Mesodermal cell (in vitro differentiated cells): ENCODE data around the gene ADAMTS8.

ENCODE experiments used
- H3K27ac ChIP-seq: 2 replicates; pipeline ENCODE4 v1.7.0; 2013; ENCODE audit warnings: mild to moderate bottlenecking, low read depth, low read length, moderate library complexity; ENCODE audit not compliant: severe bottlenecking
- H3K36me3 ChIP-seq: 2 replicates; pipeline ENCODE4 v1.7.1; 2013; ENCODE audit warnings: mild to moderate bottlenecking, low read length, moderate library complexity; ENCODE audit not compliant: control insufficient read depth, insufficient read depth
- H3K4me1 ChIP-seq: one replicate; pipeline ENCODE4 v1.7.1; 2013; ENCODE audit warnings: mild to moderate bottlenecking, low read length; ENCODE audit not compliant: insufficient read depth, control insufficient read depth, poor library complexity, severe bottlenecking
- H3K4me3 ChIP-seq: 2 replicates; pipeline ENCODE4 v1.7.0; 2013; ENCODE audit warnings: low read length, control low read depth, mild to moderate bottlenecking; ENCODE audit not compliant: insufficient read depth, poor library complexity, severe bottlenecking; ENCODE audit errors: extremely low read depth
- H3K9me3 ChIP-seq: 2 replicates; pipeline ENCODE4 v1.7.1; 2013; ENCODE audit warnings: mild to moderate bottlenecking, low read length, moderate library complexity; ENCODE audit not compliant: control insufficient read depth
- WGBS, 2 experiments: methylation state at CpG; one replicate each; pipeline ENCODE4 v1.1.5; 2013; ENCODE audit warnings: missing lambda C conversion rate in 2 of 2; ENCODE audit not compliant: insufficient coverage in 2 of 2; 5-methylcytosine and 5-hydroxymethylcytosine counted together

The ADAMTS8 gene

GRCh38 chr11:130471731-130472433 lies 43.5 kb upstream of the ADAMTS8 start:
- Histone ChIP-seq H3K36me3 (peaks cover 28% of the 10 kb centered on the region), H3K9me3 (no peaks in the 10 kb centered on the region), H3K4me3 (no peak overlapping the region), H3K27ac (no peak overlapping the region), H3K4me1 (peaks cover 4% of the 10 kb centered on the region)
- 90 to 95% methylated on average over 10 to 11 of the region's 11 CpGs for WGBS, 2 experiments

- Histone ChIP-seq H3K27ac (no peak overlapping the region), H3K4me1 (no peaks in the 10 kb centered on the region), H3K9me3 (no peaks in the 10 kb centered on the region), H3K36me3 (peaks cover 31% of the 10 kb centered on the region), H3K4me3 (no peak overlapping the region)
- WGBS, 2 experiments: 88 to 97% methylated on average over 14 to 16 of the region's 20 CpGs
These were observed 42.7 kb upstream of the ADAMTS8 start for GRCh38 chr11:130470832-130471706.

GRCh38 chr11:130469181-130469580 lies 40.8 kb upstream of the ADAMTS8 start:
- Histone ChIP-seq H3K36me3 (peaks cover 31% of the 10 kb centered on the region), H3K4me3 (no peak overlapping the region), H3K9me3 (no peaks in the 10 kb centered on the region), H3K27ac (no peak overlapping the region), H3K4me1 (no peaks in the 10 kb centered on the region)
- WGBS, 2 experiments: 100% methylated on average over 2 to 6 of the region's 6 CpGs

- Histone ChIP-seq H3K36me3 (peaks cover 38% of the 10 kb centered on the region), H3K27ac (no peak overlapping the region), H3K9me3 (no peaks in the 10 kb centered on the region), H3K4me1 (no peaks in the 10 kb centered on the region), H3K4me3 (no peak overlapping the region)
- 94 to 97% methylated on average over 8 to 9 of the region's 10 CpGs for WGBS, 2 experiments
These were observed 38.9 kb upstream of the ADAMTS8 start for GRCh38 chr11:130467116-130467900.

- Histone ChIP-seq H3K9me3 (no peaks in the 10 kb centered on the region), H3K4me3 (no peak overlapping the region), H3K27ac (no peak overlapping the region), H3K36me3 (peaks cover 23% of the 10 kb centered on the region), H3K4me1 (no peaks in the 10 kb centered on the region)
- WGBS, 2 experiments: 96 to 100% methylated on average over 2 to 5 of the region's 5 CpGs
These were observed 36.9 kb upstream of the ADAMTS8 start for GRCh38 chr11:130465263-130465662.

- H3K27ac ChIP-seq: no peak overlapping the region
- no peaks in the 10 kb centered on the region for H3K9me3 ChIP-seq
- H3K4me1 ChIP-seq: no peaks in the 10 kb centered on the region
- no peak overlapping the region for H3K4me3 ChIP-seq
- H3K36me3 ChIP-seq: peaks cover 23% of the 10 kb centered on the region
These were observed 35.9 kb upstream of the ADAMTS8 start for GRCh38 chr11:130464291-130464812.

GRCh38 chr11:130462931-130463330 lies 34.5 kb upstream of the ADAMTS8 start:
- Histone ChIP-seq H3K4me3 (no peak overlapping the region), H3K4me1 (no peaks in the 10 kb centered on the region), H3K27ac (no peak overlapping the region), H3K36me3 (peaks cover 22% of the 10 kb centered on the region), H3K9me3 (no peaks in the 10 kb centered on the region)
- WGBS, 2 experiments: 89 to 91% methylated on average over 6 to 7 of the region's 8 CpGs

- H3K4me3 ChIP-seq: no peak overlapping the region
- H3K9me3 ChIP-seq: no peaks in the 10 kb centered on the region
- no peaks in the 10 kb centered on the region for H3K4me1 ChIP-seq
- WGBS, 2 experiments: 93 to 95% methylated on average over 29 to 30 of the region's 31 CpGs
- no peak overlapping the region for H3K27ac ChIP-seq
- H3K36me3 ChIP-seq: peaks cover 18% of the 10 kb centered on the region
These were observed 33.9 kb upstream of the ADAMTS8 start for GRCh38 chr11:130462101-130462885.

- whole genome bisulfite sequencing, 2 experiments: 92 to 96% methylated on average over 7 of the region's 7 CpGs
- no peak overlapping the region for H3K4me3 ChIP-seq
- H3K27ac ChIP-seq: no peak overlapping the region
- no peaks in the 10 kb centered on the region for H3K9me3 ChIP-seq
- peaks cover 11% of the 10 kb centered on the region for H3K36me3 ChIP-seq
- H3K4me1 ChIP-seq: no peaks in the 10 kb centered on the region
These were observed 31.1 kb upstream of the ADAMTS8 start for GRCh38 chr11:130459521-130459920.

- WGBS, 2 experiments: 87 to 88% methylated on average over 3 to 4 of the region's 4 CpGs
- peaks cover 11% of the 10 kb centered on the region for H3K36me3 ChIP-seq
- H3K4me3 ChIP-seq: no peak overlapping the region
- no peaks in the 10 kb centered on the region for H3K4me1 ChIP-seq
- H3K9me3 ChIP-seq: no peaks in the 10 kb centered on the region
- no peak overlapping the region for H3K27ac ChIP-seq
These were observed 30.0 kb upstream of the ADAMTS8 start for GRCh38 chr11:130458410-130458729.
